ENCODE results near the gene MAMDC2.

DNA sequence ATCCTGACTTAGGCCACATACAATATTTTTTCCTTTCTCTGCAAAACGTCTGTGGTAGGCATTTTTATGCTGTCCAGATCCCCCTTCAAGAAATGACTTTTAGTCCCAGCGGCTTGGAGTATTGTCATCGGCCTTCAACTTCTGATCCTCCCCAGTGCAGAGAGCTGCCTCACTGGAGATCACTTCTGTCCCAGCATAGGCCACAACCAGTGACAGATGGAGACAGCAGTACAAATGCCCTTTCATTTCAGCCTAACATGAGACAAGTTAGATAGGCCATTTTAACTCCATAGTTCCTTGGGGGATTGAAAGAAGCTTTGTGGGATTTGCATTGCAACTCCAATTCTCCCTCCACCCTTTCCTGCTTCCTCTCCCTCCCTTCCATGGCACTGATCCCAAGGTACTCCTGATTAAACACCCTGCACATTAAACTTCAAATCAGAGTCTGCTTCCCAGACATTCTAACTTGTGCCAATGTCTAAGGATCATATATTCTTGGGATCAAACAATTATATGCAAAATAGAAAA lies 3.2 kb upstream of the MAMDC2 start:
- TF ChIP-seq, protein P1, sequence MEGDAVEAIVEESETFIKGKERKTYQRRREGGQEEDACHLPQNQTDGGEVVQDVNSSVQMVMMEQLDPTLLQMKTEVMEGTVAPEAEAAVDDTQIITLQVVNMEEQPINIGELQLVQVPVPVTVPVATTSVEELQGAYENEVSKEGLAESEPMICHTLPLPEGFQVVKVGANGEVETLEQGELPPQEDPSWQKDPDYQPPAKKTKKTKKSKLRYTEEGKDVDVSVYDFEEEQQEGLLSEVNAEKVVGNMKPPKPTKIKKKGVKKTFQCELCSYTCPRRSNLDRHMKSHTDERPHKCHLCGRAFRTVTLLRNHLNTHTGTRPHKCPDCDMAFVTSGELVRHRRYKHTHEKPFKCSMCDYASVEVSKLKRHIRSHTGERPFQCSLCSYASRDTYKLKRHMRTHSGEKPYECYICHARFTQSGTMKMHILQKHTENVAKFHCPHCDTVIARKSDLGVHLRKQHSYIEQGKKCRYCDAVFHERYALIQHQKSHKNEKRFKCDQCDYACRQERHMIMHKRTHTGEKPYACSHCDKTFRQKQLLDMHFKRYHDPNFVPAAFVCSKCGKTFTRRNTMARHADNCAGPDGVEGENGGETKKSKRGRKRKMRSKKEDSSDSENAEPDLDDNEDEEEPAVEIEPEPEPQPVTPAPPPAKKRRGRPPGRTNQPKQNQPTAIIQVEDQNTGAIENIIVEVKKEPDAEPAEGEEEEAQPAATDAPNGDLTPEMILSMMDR (IDR thresholded peaks at IDR 0.05; ENCODE audit: low read length): no peak
- TF ChIP-seq EZH2 (optimal IDR thresholded peaks at IDR 0.05; ENCODE audit: low read depth, low read length) (no peak), EZH2phosphoT487 (IDR thresholded peaks at IDR 0.05; ENCODE audit: low read length) (no peak)
